Left renal pelvis (tissue), 4 donors: ENCODE data around the gene MYO5A. TPM values are rescaled to one million over a fixed set of nuclear protein-coding genes. Genes with fewer than 3 reads are reported as not detected.
A peak's percentile ranks its signal among the peaks of the same experiment; 100 is the strongest.
"Not testable (repeated sequence)": the region's sequence is repeated elsewhere in the genome, so short reads cannot be mapped to it uniquely, and the experiment has no call there.

Source experiments
- DNase-seq, 4 donors: peaks; one replicate each; pipeline ENCODE4 v3.0.0-alpha.2; 2013; ENCODE audit warnings: low read depth in 4 of 4, low spot score in 3 of 4
- polyA plus RNA-seq, 4 donors: library from polyadenylated mRNA; unstranded; fragments of 120-200 nt; gene quantifications; one replicate each; pipeline ENCODE4 v1.2.1, GENCODE V29; 2013; ENCODE audit not compliant: insufficient read length in 4 of 4

The MYO5A gene
- 10 to 100 TPM in 1 of 4 donors, 1 to 10 TPM in 3; 7.2 to 10.4 (median 8.0) TPM for polyA plus RNA-seq

DNA sequence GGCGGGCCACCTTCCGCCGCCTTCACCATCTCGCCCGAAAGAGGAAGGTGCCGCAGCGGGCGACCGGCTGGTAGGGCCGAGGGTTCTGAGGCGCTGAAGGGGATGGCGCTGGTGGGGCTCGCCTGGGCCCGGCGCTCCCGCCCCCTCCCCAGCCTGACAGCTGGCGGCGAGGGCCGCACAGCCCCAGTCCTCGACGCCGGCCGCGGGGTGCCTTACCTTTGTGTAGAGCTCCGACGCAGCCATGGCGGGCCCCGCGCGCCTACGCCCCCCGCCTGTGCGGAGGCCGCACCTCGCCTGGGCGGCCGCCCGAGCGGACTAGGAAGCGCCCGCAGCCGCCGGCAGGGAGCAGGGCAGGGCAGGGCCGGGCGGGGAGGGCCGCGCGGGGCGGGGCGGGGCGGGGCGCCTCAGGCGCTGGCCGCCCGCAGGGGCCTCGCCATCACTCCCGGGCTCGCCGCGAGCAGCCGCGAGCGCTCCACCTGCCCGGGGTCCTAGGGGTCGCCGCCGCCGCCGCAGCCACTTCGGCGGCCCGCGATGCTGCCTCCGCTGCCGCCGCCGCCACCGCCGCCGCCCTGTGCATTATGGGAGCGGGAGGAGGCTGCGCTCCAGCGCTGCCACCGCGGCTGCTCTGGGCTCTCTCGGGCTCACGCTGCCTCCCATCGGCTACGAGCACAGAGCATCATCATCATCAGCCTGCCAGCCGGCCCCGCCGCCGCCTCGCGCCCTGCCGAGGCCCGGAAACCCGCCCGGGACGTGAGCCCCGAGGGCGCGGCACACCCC is at the start of gene MYO5A:
Gene MYO5A, minus strand, starts transcription at position 317 of the 777 bp plus-strand sequence. Its CDS starts 74 bp downstream, at position 243.
- DNase-seq: peak in 3 of 4 donors; percentile 18 to 29 (median 27)

DNA sequence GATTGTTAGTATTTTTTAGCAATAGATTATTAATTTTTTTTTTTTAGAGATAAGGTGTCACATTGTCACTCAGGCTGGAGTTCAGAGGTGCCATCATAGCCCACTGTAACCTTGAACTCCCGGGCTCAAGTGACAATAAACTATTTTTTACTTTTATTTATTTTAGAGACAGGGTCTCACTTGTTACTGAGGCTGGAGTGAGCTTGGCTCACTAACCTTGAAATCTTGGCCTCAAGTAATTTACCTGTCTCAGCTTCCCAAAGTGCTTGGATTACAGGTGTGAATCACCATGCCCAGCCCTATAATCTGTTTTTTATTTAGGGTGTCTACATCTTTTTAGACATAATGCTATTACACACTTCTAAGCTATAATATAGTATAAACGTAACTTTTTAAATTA is 48.0 kb upstream of the MYO5A start:
- DNase-seq: no peak

DNA sequence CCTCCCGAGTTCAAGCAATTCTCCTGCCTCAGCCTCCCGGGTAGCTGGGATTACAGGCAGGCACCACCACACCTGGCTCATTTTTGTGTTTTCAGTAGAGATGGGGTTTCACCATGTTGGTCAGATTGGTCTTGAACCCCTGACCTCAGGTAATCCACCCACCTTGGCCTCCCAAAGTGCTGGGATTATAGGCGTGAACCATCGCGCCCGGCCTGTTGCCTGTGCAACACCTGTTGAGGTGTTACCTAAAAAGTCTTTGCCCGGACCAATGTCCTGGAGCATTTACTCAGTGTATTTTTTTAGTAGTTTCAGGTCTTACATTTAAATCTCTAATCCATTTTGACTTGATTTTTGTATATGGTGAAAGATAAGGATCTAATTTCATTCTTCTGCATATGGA is 46.9 kb upstream of the MYO5A start:
- not testable (repeated sequence) for DNase-seq

DNA sequence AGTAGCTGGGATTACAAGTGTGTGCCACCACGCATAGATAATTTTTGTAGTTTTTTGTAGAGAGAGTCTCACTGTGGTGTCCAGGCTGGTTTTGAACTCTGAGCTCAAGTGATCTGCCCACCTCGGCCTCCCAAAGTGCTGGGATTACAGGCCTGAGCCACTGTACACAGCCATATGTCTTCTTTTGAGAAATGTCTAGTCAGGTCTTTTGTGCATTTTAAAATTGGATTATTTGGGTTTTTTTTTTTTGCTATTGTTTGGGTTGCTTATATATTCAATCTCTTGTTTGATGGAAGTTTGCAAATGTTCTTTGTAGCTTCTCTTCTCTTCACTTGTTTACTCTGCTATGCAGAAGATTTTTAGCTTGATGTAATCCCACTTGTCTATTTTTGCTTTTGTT is 46.4 kb upstream of the MYO5A start:
- no peak for DNase-seq

DNA sequence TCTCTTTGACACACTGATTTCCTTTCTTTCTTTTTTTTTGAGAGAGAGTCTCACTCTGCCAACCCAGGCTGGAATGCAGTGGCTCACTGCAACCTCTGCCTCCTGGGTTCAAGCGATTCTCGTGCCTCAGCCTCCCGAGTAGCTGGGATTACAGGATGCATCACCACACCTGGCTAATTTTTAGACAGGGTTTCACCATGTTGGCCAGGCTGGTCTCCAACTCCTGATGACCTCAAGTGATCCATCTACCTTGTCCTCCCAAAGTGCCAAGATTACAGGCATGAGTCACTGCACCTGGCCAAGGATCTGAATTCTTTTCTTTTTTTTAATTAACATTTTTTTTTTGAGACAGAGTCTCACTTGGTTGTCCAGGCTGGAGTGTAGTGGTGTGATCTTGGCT is 45.9 kb upstream of the MYO5A start:
- DNase-seq: not testable (repeated sequence)

DNA sequence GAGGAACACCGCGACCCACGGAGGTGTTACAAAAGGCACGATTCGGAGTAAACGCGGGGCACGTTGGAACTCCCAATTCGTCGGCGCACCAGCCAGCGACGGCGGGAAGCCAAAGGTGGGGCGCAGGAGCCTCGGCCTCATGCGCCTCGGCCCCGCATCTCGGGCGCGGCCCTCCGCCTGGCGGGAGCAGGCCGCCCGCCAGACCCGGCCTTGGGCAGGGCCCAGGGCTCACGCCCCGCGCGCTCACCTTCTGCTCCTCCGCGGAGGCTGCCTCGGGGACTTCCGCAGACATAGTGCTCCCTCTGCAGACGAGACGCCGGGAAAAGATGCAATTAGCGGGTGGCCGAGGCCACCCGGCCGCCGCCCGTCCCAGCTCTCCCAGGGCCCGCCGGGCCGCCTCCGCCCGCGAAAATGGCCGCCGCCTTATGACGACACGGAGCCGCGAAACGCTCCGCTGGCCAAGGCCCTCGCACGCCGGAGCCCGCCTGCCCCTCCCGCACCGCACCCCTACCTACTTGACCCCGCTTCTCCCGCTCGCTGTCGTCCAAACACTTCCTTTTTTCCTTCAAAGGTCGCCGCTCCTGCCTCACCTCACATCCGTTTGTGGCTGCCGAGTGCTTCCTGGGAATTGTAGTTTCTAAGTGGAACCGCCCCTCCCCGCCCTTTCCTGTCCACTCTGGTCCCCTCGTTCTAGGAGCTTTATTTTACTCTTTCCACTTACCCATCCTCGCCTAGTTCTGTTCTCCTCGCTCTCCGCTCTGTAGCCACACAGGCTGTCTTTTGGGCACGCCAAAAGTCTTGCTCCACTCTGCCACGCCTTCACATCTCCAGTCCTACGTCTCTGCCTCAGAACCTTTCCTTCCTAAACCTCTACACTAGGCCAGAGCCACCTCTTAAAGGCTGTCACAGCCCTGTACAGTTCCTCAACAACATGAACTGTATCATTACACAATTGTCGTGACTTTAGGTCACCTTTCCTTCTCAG is 40.2 kb upstream of the MYO5A start, which contains the start of gene ARPP19:
Gene ARPP19, minus strand, starts transcription at position 430 of the 985 bp plus-strand sequence. Its CDS starts 138 bp downstream, at position 292.
- DNase-seq: peak; percentile 72 to 83 (median 74)

DNA sequence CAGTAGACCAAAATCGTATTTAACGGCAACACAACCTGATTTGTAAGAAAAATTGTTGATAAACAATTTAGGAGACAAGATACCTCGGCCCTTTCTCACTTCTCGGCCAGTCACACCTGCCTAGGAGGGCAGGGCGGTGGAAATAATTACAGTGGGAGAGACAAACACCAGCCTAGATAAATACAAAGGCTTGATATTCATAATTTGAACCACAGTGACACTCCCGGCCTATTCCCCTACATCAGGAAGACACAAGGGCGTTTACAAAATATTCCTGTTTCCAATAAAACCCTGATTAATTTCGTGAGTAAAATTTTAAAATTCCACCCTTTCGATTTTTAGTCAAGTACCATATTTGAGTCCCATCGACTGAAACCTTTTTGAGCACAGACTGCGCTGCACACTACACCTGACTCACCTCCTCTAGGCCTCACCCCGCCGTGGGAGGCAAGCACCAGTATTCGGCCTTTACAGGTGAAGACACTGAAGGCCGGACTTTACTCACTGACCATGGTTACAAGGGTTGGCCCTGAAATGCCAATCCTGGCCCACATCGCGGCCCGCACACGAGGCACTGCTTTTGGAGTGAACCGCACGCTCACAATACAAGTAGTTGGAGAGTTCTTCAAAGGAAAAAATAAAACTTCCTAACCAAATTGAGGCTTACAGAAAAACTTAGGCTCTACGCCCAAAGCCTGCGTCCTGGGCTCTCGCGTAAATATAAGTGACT is 39.4 kb upstream of the MYO5A start:
- peak; percentile 15 to 36 (median 34) for DNase-seq

DNA sequence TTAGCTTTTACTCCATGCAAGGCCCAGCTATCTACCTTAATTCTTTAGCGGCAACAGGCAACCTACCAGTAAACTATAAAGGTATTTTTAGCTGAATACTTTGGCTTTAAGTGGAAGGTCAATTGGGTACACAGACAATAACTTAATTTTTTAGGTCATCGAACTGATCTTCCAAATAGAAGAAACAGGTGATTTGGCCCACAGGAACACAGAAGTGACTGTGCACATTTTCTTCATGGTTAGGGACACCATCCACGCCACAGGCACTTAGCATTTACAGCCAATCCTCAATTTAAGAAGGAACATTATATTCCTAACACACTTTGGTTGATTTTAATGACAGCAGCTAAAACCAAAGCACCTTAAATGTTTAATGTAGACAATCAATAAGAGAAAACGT is 38.2 kb upstream of the MYO5A start:
- no peak for DNase-seq

DNA sequence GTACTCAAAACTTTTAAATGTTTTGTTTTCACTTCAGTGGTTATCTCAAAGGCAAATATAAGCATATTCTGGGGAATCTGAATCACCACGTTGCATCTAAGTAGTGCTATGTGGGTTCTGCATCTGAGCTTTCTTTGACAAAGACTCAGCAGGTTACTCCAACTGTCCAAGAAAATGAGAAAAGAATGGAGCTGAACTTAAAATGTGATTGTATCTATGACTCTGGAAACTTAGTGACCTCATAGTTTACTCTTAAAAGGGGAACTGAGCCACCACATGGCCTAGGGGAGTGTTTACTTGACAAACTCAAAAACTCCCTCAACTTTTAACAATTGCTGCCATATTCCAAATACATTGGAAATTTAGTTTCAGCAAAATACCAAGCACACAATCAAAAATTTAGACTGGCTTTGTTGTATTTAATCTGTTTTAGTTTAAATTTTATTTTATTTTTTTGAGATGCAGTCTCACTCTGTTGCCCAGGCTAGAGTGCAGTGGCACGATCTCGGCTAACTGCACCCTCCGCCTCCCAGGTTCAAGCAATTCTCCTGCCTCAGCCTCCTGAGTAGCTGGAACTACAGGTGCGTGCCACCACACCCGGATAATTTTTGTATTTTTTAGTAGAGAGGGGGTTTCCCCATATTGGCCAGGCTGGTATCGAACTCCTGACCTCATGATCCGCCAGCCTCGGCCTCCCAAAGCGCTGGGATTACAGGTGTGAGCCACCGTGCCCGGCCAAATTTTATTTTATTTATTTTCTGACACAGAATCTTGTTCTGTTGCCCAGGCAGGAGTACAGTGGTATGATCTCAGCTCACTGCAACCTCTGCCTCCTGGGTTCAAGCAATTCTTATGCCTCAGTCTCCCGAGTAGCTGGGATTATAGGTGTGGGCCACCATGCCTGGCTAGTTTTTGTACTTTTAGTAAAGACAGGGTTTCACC is 37.0 kb upstream of the MYO5A start:
- DNase-seq: not testable (repeated sequence)

DNA sequence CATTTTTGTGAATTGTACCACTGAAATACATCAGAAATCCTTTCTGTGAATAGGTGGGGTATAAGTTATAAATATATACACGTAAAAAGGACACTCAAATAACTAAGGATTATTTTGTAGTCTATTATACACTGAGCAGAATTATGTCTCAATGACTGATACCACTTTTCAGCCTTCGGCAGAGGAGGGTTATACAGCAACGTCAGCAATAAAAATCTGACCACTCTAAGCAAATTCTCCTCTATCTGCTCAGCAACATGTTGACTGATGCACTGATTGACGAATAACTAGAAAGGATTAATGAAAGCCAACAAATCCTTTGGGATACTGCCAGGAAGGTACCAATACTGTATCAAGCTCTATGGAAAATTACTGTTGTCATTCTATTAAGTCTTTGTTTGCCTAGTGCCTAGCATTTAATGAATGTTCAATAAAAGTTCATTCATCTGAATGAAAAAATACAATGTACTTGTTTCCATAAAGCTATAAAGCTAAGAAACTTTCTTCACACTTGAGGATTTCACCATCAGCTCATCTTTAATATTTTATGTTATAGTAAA is 34.9 kb upstream of the MYO5A start:
- no peak for DNase-seq

DNA sequence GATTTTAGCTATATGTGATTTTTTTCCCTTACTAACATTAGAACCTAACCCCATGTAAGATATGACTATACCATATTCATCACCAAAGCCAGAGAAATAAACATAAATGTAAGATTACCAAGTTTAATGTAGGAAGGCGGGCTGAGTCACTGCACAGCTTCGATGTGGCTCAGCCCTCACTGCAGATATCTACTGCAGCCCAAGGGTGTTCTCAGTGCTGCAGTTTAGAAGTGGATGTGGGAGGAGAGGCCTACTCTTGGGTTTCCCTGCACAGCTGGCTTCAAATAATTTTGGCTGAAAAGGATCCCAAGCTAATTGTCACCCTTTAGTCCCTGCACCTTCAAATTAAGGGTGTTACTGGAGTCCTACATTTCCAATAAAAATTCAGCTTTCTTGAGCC is 30.9 kb upstream of the MYO5A start:
- no peak for DNase-seq

DNA sequence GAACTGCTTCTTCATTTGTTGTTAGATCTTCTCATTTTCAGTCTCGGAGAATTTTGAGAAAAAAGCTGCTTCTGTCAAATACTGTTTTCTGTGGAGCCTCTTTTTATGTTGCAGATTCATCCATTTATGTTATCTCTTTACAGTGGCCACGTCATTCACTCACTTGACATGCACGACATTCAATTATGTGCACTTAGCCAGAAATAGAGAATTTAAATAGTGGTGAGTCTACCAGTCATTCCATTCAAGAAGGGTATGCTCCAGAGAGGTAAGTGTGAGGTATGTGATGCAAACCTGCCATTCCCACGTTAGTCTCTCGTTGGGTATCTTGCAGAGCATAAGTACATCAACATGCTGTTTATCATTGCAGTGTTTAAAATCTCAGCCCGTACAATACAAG is 30.3 kb upstream of the MYO5A start:
- no peak for DNase-seq

DNA sequence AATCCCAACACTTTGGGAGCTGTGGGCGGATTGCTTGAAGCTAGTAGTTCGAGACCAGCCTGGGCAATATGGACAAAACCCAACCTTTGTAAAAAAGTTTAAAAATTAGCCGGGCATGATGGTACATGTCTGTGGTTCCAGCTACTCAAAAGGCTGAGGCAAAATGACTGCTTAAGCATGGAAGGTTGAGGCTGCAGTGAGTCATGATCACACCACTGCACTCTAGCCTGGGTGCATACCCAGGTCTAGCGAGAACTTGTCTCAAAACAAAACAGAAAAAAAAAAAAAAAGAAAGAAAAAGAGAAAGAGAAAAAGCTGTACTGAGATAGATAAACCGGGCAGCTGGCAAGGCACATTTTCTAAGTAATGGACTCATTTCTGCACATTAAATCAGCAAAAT is 29.5 kb upstream of the MYO5A start:
- no peak for DNase-seq

DNA sequence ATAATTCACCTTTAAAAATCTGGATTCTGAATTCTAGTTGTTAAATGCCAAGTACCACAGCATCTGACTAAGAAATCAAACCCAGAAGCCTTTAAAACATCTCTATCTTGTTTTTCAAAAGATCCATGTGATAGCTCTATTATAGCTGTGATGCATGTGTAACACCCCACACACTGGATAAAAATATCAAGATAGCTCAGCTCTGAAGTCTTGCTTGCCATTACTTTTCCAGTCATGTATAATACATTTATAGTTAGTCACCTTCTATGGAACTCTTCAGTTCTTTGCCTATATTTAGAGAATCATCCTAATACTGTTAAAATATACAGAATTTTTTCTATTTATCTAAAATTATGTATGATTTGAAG is 28.6 kb upstream of the MYO5A start:
- no peak for DNase-seq

DNA sequence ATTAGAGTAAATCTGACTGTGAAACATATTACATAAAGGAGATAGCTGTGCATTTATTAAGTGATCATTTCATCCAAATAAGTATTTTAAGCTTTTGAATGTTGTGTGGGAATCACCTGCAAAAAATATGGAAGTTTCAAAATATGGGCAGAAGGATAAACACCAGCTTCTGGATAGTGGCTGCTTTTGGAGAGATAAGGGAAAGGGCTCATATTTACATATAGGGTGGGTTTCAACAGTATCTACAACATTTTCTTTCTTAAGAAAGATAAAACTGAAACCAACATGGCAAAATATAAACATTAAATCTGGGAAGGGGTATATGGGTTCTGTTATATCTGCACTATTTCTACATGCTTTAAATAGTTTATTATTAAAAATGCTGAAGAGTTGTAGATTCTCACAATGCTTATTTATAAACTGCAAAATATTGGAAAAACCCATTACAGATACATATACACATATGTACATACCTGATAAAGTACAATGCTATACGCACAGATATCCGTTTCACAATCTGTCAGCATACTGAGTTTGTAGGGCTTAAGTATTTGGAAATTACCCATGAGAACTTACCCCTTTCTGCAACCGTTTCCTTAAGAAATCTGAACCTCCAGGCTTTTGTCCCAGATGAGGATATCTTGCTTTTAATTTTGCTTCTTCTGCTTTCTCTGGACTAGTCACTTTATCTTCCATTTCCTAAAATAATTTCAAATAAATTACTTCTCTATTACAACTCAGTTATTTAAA is 28.0 kb upstream of the MYO5A start:
- DNase-seq: no peak

DNA sequence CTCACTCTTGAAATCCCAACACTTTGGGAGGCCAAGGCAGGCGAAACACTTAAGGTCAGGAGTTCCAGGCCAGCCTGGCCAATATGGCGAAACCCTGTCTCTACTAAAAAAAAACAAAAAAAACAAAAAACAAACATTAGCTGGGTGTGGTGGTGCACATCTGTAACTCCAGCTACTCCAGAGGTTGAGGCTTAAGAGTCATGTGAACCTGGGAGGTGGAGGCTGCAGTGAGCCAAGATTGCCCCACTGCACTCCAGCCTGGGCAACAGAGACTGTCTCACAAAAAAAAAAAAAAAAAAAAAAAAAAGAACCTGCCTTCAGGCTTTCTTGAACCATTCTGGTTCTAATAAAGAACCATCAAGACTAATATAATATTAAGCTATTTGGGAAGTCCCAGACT is 23.6 kb upstream of the MYO5A start:
- DNase-seq: no peak

DNA sequence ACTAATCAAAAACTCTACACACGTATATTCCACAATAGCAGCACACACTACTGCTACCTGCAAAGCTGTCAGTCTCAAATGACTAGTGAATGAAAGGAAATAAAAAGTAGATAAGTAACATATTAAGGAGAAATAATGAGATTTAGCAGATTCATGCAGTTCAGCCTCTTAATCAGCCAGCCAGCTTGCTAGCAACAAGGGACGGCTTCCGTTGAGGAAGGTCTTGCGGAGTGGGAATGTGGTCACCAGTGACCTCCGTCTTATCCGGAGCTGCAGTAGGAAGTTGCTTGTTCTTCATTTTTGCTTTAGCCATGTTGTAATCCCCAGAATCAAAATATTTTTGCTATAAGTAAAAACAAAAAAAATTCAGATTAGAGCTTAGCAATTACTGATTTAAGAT is 23.1 kb upstream of the MYO5A start:
- DNase-seq: no peak

DNA sequence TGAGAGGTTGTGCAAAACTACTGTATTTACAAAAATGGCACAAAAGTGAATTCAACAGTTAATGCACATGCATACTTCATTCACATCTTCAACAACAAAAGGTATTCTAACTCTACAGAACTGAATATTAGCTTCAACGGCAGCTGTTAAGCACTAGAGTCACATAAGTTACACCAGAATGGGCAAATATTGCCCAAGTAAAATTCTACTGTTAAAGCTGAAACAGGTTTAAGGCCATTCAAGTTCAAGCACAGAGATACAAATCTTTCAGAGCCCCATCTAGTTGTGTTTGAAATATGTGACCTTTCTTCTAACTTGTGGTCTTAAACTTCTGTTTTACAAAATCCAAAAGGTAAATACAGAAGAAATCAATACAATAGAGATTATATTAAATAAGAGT is 22.5 kb upstream of the MYO5A start:
- not testable (repeated sequence) for DNase-seq
